Measurements from ENCODE around the gene CD6. TPM values are rescaled to one million over a fixed set of nuclear protein-coding genes. Genes with fewer than 3 reads are reported as not detected.

The CD6 gene
- total and polyA plus RNA-seq, 4 experiments from 2014 or later: 281 to 428 (median 356) TPM

DNA sequence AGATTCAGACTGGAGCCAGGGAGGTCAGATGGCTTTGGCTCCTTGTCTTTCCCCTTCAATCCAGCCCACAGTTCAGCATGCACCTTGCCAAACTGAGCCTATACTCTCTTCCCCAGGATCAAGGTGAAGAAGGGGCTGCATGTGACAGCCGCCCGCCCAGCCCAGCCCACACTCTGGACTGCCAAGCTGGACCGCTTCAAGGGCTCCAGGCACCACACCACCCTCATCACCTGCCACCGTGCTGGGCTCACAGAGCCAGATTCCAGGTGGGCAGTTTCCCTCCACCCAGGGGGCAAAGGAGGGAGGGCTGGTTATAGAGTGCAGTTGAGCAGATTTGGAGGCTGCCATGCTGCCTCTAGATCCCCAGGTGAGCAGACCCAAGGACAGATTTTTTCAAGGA lies 41.1 kb upstream of the CD6 start:
- peaks cover 0 to 7% (median 0%) of the 10 kb centered on the region in 4 donors for H3K4me1 Mint-ChIP-seq
- ChIA-PET POLR2A (ENCODE audit: partially characterized antibody) (interaction anchor here (1.0 kb wide), 1 partner anchor 10 kb away, joined by 3 read pairs; no protein-coding TSS in a partner anchor), CTCF (ENCODE audit: partially characterized antibody) (interaction anchor here (0.9 kb wide), 1 partner anchor 9 kb away, joined by 3 read pairs; no protein-coding TSS in a partner anchor)
- no peak for DNase-seq
- H3K27ac Mint-ChIP-seq: no peak overlapping the region
- peaks cover 3% of the 10 kb centered on the region for H3K4me1 ChIP-seq (ENCODE audit: insufficient read depth, low read length)
- no peak overlapping the region for H3K4me3 ChIP-seq (ENCODE audit: low read length in 2 of 2)
- H3K27me3 Mint-ChIP-seq: peaks cover 4 to 9% of the 10 kb centered on the region in 2 donors
- H3K27ac ChIP-seq (ENCODE audit: low read depth, low read length): no peak overlapping the region
- intact Hi-C loops (cut with micrococcal nuclease): no loop called here
- H3K27me3 ChIP-seq (ENCODE audit: insufficient read depth, low read length): no peaks in the 10 kb centered on the region
- no peaks in the 10 kb centered on the region for H3K9me3 Mint-ChIP-seq
- no peaks in the 10 kb centered on the region for H3K36me3 ChIP-seq (ENCODE audit: insufficient read depth, low read length)
- H3K9me3 ChIP-seq (ENCODE audit: control insufficient read depth in 1 of 2, low read length in 2 of 2): no peaks in the 10 kb centered on the region
- no peaks in the 10 kb centered on the region for H3K36me3 Mint-ChIP-seq
- H3K4me3 Mint-ChIP-seq: no peak overlapping the region

- Mint-ChIP-seq H3K4me3 (no peak overlapping the region), H3K27me3 (peaks cover 4 to 10% of the 10 kb centered on the region in 2 donors), H3K4me1 (no peaks in the 10 kb centered on the region), H3K9me3 (no peaks in the 10 kb centered on the region), H3K36me3 (no peaks in the 10 kb centered on the region), H3K27ac (no peak overlapping the region)
- no peak overlapping the region for H3K27ac ChIP-seq (ENCODE audit: low read depth, low read length)
- intact Hi-C loops (cut with micrococcal nuclease): no loop called here
- no peaks in the 10 kb centered on the region for H3K4me1 ChIP-seq (ENCODE audit: insufficient read depth, low read length)
- ChIA-PET CTCF (ENCODE audit: partially characterized antibody) (interaction anchor here (1.0 to 1.3 kb wide), 3 partner anchors 10 to 21 kb away, joined by 3 to 4 read pairs (median 3); no protein-coding TSS in a partner anchor), POLR2A (ENCODE audit: partially characterized antibody) (no interaction called here)
- DNase-seq: no peak
- H3K36me3 ChIP-seq (ENCODE audit: insufficient read depth, low read length): no peaks in the 10 kb centered on the region
- no peaks in the 10 kb centered on the region for H3K27me3 ChIP-seq (ENCODE audit: insufficient read depth, low read length)
- H3K9me3 ChIP-seq (ENCODE audit: control insufficient read depth in 1 of 2, low read length in 2 of 2): no peaks in the 10 kb centered on the region
- H3K4me3 ChIP-seq (ENCODE audit: low read length in 2 of 2): no peak overlapping the region
These were observed 39.6 kb upstream of the CD6 start for GRCh38 chr11:60931917-60932316.

- Histone ChIP-seq H3K4me1 (ENCODE audit: insufficient read depth, low read length) (no peaks in the 10 kb centered on the region), H3K27ac (ENCODE audit: low read depth, low read length) (no peak overlapping the region), H3K4me3 (ENCODE audit: low read length in 2 of 2) (no peak overlapping the region), H3K9me3 (ENCODE audit: control insufficient read depth in 1 of 2, low read length in 2 of 2) (no peaks in the 10 kb centered on the region), H3K27me3 (ENCODE audit: insufficient read depth, low read length) (no peaks in the 10 kb centered on the region), H3K36me3 (ENCODE audit: insufficient read depth, low read length) (no peaks in the 10 kb centered on the region)
- no peaks in the 10 kb centered on the region for H3K9me3 Mint-ChIP-seq
- no peaks in the 10 kb centered on the region for H3K36me3 Mint-ChIP-seq
- intact Hi-C loops (cut with micrococcal nuclease): no loop called here
- peak overlapping the region in 1 of 7 donors; percentile 4 for H3K27ac Mint-ChIP-seq
- ChIA-PET POLR2A (ENCODE audit: partially characterized antibody) (no interaction called here), CTCF (ENCODE audit: partially characterized antibody) (interaction anchor here (1.3 to 1.5 kb wide), 3 partner anchors 21 to 255 kb away, joined by 3 to 4 read pairs (median 4); no protein-coding TSS in a partner anchor)
- H3K4me1 Mint-ChIP-seq: no peaks in the 10 kb centered on the region
- peaks cover 4 to 10% of the 10 kb centered on the region in 2 donors for H3K27me3 Mint-ChIP-seq
- DNase-seq: no peak
- no peak overlapping the region for H3K4me3 Mint-ChIP-seq
These were observed 38.7 kb upstream of the CD6 start for GRCh38 chr11:60932605-60933356.

GRCh38 chr11:60933416-60934123 lies 37.9 kb upstream of the CD6 start:
- POLR2A ChIA-PET (ENCODE audit: partially characterized antibody): no interaction called here

GRCh38 chr11:60934124-60934789 lies 37.2 kb upstream of the CD6 start:
- Histone ChIP-seq H3K36me3 (ENCODE audit: insufficient read depth, low read length) (no peaks in the 10 kb centered on the region), H3K4me3 (ENCODE audit: low read length in 2 of 2) (no peak overlapping the region), H3K9me3 (ENCODE audit: control insufficient read depth in 1 of 2, low read length in 2 of 2) (no peaks in the 10 kb centered on the region), H3K4me1 (ENCODE audit: insufficient read depth, low read length) (no peaks in the 10 kb centered on the region), H3K27me3 (ENCODE audit: insufficient read depth, low read length) (no peaks in the 10 kb centered on the region), H3K27ac (ENCODE audit: low read depth, low read length) (no peak overlapping the region)
- CTCF ChIA-PET (ENCODE audit: partially characterized antibody): interaction anchor here (1.4 to 1.5 kb wide), 2 partner anchors 35 to 254 kb away, joined by 3 to 4 read pairs; no protein-coding TSS in a partner anchor
- Mint-ChIP-seq H3K9me3 (no peaks in the 10 kb centered on the region), H3K27me3 (peaks cover 2 to 10% of the 10 kb centered on the region in 2 donors), H3K4me1 (no peaks in the 10 kb centered on the region), H3K27ac (no peak overlapping the region), H3K4me3 (no peak overlapping the region), H3K36me3 (no peaks in the 10 kb centered on the region)
- POLR2A ChIA-PET (ENCODE audit: partially characterized antibody): interaction anchor here (0.5 kb wide), 1 partner anchor 178 kb away, joined by 3 read pairs; no protein-coding TSS in a partner anchor
- intact Hi-C loops (cut with micrococcal nuclease): no loop called here
- no peak for DNase-seq

More at GRCh38 chr11:60933416-60934123, 37.9 kb upstream of the CD6 start:
- DNase-seq: no peak
- intact Hi-C loops (cut with micrococcal nuclease): no loop called here
- H3K4me1 ChIP-seq (ENCODE audit: insufficient read depth, low read length): no peaks in the 10 kb centered on the region
- H3K36me3 Mint-ChIP-seq: no peaks in the 10 kb centered on the region
- H3K4me1 Mint-ChIP-seq: no peaks in the 10 kb centered on the region
- H3K27ac ChIP-seq (ENCODE audit: low read depth, low read length): no peak overlapping the region
- no peak overlapping the region for H3K27ac Mint-ChIP-seq
- H3K36me3 ChIP-seq (ENCODE audit: insufficient read depth, low read length): no peaks in the 10 kb centered on the region
- H3K27me3 Mint-ChIP-seq: peaks cover 4 to 10% of the 10 kb centered on the region in 2 donors
- CTCF ChIA-PET (ENCODE audit: partially characterized antibody): interaction anchor here (1.4 to 1.5 kb wide), 2 partner anchors 35 to 254 kb away, joined by 3 to 4 read pairs; no protein-coding TSS in a partner anchor
- no peaks in the 10 kb centered on the region for H3K9me3 Mint-ChIP-seq
- no peaks in the 10 kb centered on the region for H3K9me3 ChIP-seq (ENCODE audit: control insufficient read depth in 1 of 2, low read length in 2 of 2)
- no peak overlapping the region for H3K4me3 ChIP-seq (ENCODE audit: low read length in 2 of 2)
- no peak overlapping the region for H3K4me3 Mint-ChIP-seq
- no peaks in the 10 kb centered on the region for H3K27me3 ChIP-seq (ENCODE audit: insufficient read depth, low read length)

- H3K4me1 ChIP-seq (ENCODE audit: insufficient read depth, low read length): no peaks in the 10 kb centered on the region
- peak overlapping the region in 1 of 7 donors; percentile 72 for H3K27ac Mint-ChIP-seq
- intact Hi-C loops (cut with micrococcal nuclease): no loop called here
- no peak overlapping the region for H3K27ac ChIP-seq (ENCODE audit: low read depth, low read length)
- no peaks in the 10 kb centered on the region for H3K36me3 Mint-ChIP-seq
- H3K4me3 Mint-ChIP-seq: no peak overlapping the region
- H3K9me3 Mint-ChIP-seq: no peaks in the 10 kb centered on the region
- ChIA-PET POLR2A (ENCODE audit: partially characterized antibody) (interaction anchor here (0.5 kb wide), 1 partner anchor 178 kb away, joined by 3 read pairs; no protein-coding TSS in a partner anchor), CTCF (ENCODE audit: partially characterized antibody) (no interaction called here)
- H3K27me3 ChIP-seq (ENCODE audit: insufficient read depth, low read length): no peaks in the 10 kb centered on the region
- no peak for DNase-seq
- H3K4me1 Mint-ChIP-seq: peaks cover 1 to 6% (median 1%) of the 10 kb centered on the region in 4 donors
- no peaks in the 10 kb centered on the region for H3K36me3 ChIP-seq (ENCODE audit: insufficient read depth, low read length)
- peaks cover 0 to 10% of the 10 kb centered on the region in 2 donors for H3K27me3 Mint-ChIP-seq
- no peak overlapping the region for H3K4me3 ChIP-seq (ENCODE audit: low read length in 2 of 2)
- no peaks in the 10 kb centered on the region for H3K9me3 ChIP-seq (ENCODE audit: control insufficient read depth in 1 of 2, low read length in 2 of 2)
These were observed 36.5 kb upstream of the CD6 start for GRCh38 chr11:60934790-60935605.

All from CD4-positive, alpha-beta memory T cell (primary cell).